ENCODE data around the gene CSTPP1. TPM values are rescaled to one million over a fixed set of nuclear protein-coding genes. Genes with fewer than 3 reads are reported as not detected.

CSTPP1 gene
- total and polyA plus RNA-seq, 2 donors (not counting 3 experiments of a cell fraction or from before 2014, with no cell fraction given), result 25.9 to 38.2 TPM

DNA sequence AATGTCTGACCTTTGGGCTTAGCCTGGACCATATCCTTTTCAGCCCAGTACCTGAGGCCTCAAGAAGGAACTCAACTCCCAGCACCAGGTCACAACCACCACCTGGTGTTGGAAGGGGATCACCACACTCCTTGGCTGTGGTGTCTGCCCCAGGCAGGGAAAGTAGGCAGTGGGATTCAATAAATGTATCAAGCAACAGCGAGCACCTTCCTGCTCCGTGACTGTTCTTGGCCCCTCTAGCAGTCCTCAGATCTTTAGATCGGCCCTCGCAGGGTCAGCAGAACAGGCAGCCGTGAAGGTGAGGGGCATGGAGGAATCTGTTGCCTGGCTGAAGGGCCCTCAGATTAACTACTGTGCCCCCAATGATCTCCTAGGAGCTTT lies 224.2 kb downstream of the CSTPP1 start:
- Histone ChIP-seq H3K36me3 (ENCODE audit: control insufficient read depth in 2 of 2, extremely low read depth in 1 of 2, insufficient read depth in 2 of 2, low read length in 2 of 2) (peaks cover 5 to 18% of the 10 kb centered on the region in 2 experiments), H4K20me1 (replicated peaks; ENCODE audit: control insufficient read depth, extremely low read depth, insufficient read depth, low read length) (no peaks in the 10 kb centered on the region), H3K9me3 (replicated peaks; ENCODE audit: control insufficient read depth, insufficient read depth, low read length) (no peaks in the 10 kb centered on the region), H3K4me3 (replicated peaks in 1 of 3; ENCODE audit: insufficient read depth in 1 of 3, low read depth in 1 of 3, low read length in 3 of 3) (no peak overlapping the region), H3K4me1 (ENCODE audit: control insufficient read depth, extremely low read depth, insufficient read depth, low read length) (no peaks in the 10 kb centered on the region), H3K4me2 (ENCODE audit: insufficient read depth, low read length) (no peak overlapping the region), H3K79me2 (ENCODE audit: control insufficient read depth, insufficient read depth, low read length) (no peaks in the 10 kb centered on the region), H3K9ac (replicated peaks; ENCODE audit: extremely low read depth, insufficient read depth, low read length) (no peak overlapping the region), H2AFZ (ENCODE audit: low read depth, low read length) (no peak overlapping the region), H3K27ac (ENCODE audit: insufficient read depth, low read depth, low read length) (no peak overlapping the region), H3K27me3 (ENCODE audit: control insufficient read depth in 2 of 2, insufficient read depth in 2 of 2, low read length in 2 of 2) (no peaks in the 10 kb centered on the region), H3K9me1 (replicated peaks; ENCODE audit: control insufficient read depth, extremely low read depth, insufficient read depth, low read length) (no peaks in the 10 kb centered on the region)
- ChIA-PET CTCF (interaction anchor here (0.6 to 1.7 kb wide), 20 partner anchors 8 to 334 kb away, joined by 3 to 11 read pairs (median 4); partner anchors contain the start of genes CKAP5 and CSTPP1), POLR2A (no interaction called here)
- peak; percentile 19 for DNase-seq (ENCODE audit: low read depth, low spot score)
- FAIRE-seq, result no peak
- no TSS peak for BruUV-seq (replicated peaks)
- dilution Hi-C loops (cut with MboI; ENCODE audit: extremely low pct_ligation_motif_present, low sequenced_read_pairs) (no loop called here), intact Hi-C loops (cut with micrococcal nuclease) (loop anchor here (1.0 kb wide), 2 partner anchors 195 to 271 kb away; no protein-coding TSS in a partner anchor)
- TF ChIP-seq MYC (IDR thresholded peaks at IDR 0.05; ENCODE audit: low read depth, low read length) (no peak), FOS (IDR thresholded peaks at IDR 0.05; ENCODE audit: borderline replicate concordance, insufficient read depth, low read length) (no peak), EZH2 (IDR thresholded peaks at IDR 0.05; ENCODE audit: borderline replicate concordance, low read depth, low read length, severe bottlenecking) (no peak), POLR2AphosphoS5 (IDR thresholded peaks at IDR 0.05; ENCODE audit: insufficient read depth, low read depth, low read length) (no peak), GATA2 (IDR thresholded peaks at IDR 0.05; ENCODE audit: insufficient read depth, insufficient read length, low read depth, low read length) (no peak), JUN (IDR thresholded peaks at IDR 0.05; ENCODE audit: borderline replicate concordance, insufficient read depth, insufficient read length, low read depth) (no peak), POLR2A (IDR thresholded peaks at IDR 0.05; ENCODE audit: low read depth, low read length) (no peak)
- TF ChIP-seq, protein P1, sequence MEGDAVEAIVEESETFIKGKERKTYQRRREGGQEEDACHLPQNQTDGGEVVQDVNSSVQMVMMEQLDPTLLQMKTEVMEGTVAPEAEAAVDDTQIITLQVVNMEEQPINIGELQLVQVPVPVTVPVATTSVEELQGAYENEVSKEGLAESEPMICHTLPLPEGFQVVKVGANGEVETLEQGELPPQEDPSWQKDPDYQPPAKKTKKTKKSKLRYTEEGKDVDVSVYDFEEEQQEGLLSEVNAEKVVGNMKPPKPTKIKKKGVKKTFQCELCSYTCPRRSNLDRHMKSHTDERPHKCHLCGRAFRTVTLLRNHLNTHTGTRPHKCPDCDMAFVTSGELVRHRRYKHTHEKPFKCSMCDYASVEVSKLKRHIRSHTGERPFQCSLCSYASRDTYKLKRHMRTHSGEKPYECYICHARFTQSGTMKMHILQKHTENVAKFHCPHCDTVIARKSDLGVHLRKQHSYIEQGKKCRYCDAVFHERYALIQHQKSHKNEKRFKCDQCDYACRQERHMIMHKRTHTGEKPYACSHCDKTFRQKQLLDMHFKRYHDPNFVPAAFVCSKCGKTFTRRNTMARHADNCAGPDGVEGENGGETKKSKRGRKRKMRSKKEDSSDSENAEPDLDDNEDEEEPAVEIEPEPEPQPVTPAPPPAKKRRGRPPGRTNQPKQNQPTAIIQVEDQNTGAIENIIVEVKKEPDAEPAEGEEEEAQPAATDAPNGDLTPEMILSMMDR (IDR thresholded peaks at IDR 0.05; ENCODE audit: extremely low read depth in 1 of 2, insufficient read depth in 1 of 2, low read depth in 1 of 2, low read length in 2 of 2), result no peak
- TF ChIP-seq, protein P2, sequence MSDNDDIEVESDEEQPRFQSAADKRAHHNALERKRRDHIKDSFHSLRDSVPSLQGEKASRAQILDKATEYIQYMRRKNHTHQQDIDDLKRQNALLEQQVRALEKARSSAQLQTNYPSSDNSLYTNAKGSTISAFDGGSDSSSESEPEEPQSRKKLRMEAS (IDR thresholded peaks at IDR 0.05; ENCODE audit: insufficient read depth, insufficient read length), result no peak

All from endothelial cell of umbilical vein (primary cell).